GM12872 (cell line): ENCODE results near the gene RRP1.

Experiments
- CTCF ChIP-seq: IDR thresholded peaks from 3 replicates; pipeline ENCODE4 v1.5.1; 2011; ENCODE audit warnings: low read depth, mild to moderate bottlenecking, low read length, moderate library complexity; ENCODE audit not compliant: insufficient read depth

The RRP1 gene

GRCh38 chr21:43754948-43755781 is 34.2 kb upstream of the RRP1 start:
- TF ChIP-seq CTCF: no peak

- TF ChIP-seq CTCF: no peak
Observed at GRCh38 chr21:43755820-43756594, 33.4 kb upstream of the RRP1 start.

DNA sequence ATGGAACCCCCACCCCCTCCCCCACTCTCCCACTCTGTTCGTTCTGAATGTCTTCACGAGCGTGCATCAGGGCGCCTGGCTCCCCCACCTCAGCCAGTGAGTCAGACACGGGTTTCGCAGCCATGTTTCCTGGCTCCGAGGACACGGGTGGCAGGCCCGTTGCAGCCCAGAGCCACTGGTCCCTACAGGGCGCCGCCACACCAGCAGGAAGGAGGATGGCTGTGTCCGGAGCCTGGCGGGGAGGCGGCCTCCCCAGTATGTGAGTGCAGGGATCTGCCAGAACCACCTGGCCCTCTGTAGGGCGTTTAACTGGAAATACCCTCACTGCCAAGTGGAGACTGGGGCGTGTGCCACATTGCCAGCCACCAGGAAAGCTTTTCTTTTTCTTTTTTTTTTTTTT is 31.8 kb upstream of the RRP1 start:
- no peak for TF ChIP-seq CTCF

DNA sequence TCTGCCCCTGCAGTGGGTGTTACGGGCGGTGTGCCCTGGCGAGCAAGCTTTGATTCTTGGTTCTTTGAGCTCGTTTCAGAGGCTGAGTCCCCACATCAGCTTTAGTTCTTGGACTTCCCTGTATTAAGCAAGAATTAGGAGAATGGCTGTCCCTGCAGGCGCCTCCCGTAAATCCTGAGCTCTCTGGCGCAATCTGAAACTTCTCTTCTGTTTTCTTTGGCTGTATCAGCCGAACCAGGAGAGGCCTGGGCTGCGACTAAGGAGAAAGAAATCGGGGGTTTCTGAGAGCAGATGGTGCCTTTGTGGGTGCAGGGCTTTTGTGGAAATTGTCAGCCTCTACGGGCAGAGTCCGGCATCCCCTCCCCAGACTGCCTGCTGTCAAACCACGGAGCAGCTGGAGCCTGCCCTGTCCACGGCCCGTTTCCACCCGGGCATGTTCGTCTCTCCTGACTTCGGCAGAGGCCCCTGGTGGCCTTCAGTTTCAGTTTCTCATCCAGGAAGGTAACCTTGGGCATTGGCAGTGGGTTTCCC is 31.2 kb upstream of the RRP1 start:
- no peak for TF ChIP-seq CTCF

- TF ChIP-seq CTCF: no peak
Observed at GRCh38 chr21:43758811-43759210, 30.6 kb upstream of the RRP1 start.

DNA sequence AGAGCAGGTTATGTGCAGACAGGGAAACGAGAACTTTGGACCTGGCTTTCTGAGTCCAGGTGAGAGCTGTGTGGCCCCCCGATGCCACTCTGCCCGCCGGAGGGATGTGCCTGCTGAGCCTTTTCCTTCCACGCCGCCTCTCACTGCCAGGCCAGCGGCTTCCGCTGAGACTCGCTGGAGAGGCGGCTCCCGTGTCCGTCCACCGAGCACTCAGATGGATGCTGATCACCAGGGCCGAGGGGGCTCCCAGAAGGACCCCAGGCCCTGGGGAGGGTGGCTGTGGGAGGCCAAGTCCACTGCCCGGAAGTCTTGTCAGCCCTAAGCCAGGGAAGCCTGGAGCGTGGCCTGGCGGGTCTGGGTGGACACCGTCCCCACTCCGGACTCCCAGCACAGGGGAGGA is 29.7 kb upstream of the RRP1 start:
- no peak for TF ChIP-seq CTCF

- TF ChIP-seq CTCF: no peak
Observed at GRCh38 chr21:43760391-43760958, 28.9 kb upstream of the RRP1 start.
